Psoas muscle (tissue), 8 donors: ENCODE data around the gene SFXN3. TPM values are rescaled to one million over a fixed set of nuclear protein-coding genes. Genes with fewer than 3 reads are reported as not detected.
A peak's percentile ranks its signal among the peaks of the same experiment; 100 is the strongest.

ENCODE experiments used
- ATAC-seq, 4 donors: fragments of 200-7000 bp; cut with Tn5 transposase; one replicate each; pipeline ENCODE4 v1.9.1; 2020; ENCODE audit warnings: moderate library complexity in 3 of 4, mild to moderate bottlenecking in 2 of 4
- DNase-seq, 2 donors: peaks; one replicate each; pipeline ENCODE4 v3.0.0-alpha.2; 2020
- H3K27ac ChIP-seq: fragments of 200-600 bp; one replicate; pipeline ENCODE4 v1.8.0; 2022
- H3K27me3 ChIP-seq, 3 donors: fragments of 200-600 bp in 1 of 3; one replicate each; pipeline versions ENCODE4 v1.6.1 to v1.8.0; 2013 to 2022; ENCODE audit warnings: low read length in 2 of 3, mild to moderate bottlenecking in 2 of 3, moderate library complexity in 1 of 3; ENCODE audit not compliant: insufficient read depth in 3 of 3
- H3K36me3 ChIP-seq, 2 donors: fragments of 200-600 bp in 1 of 2; one replicate each; pipeline versions ENCODE4 v1.6.1 to v1.8.0; 2013 to 2022; ENCODE audit warnings: low read depth in 1 of 2, mild to moderate bottlenecking in 1 of 2, moderate library complexity in 1 of 2; ENCODE audit not compliant: insufficient read depth in 1 of 2
- H3K4me1 ChIP-seq: fragments of 200-600 bp; one replicate; pipeline ENCODE4 v1.8.0; 2022
- H3K4me3 ChIP-seq: fragments of 200-600 bp; one replicate; pipeline ENCODE4 v1.8.0; 2022; ENCODE audit warnings: mild to moderate bottlenecking
- H3K9me3 ChIP-seq: fragments of 200-600 bp; one replicate; pipeline ENCODE4 v1.8.0; 2022
- CTCF ChIP-seq: fragments of 200-600 bp; IDR thresholded peaks from one replicate; pipeline ENCODE4 v1.8.0; 2022; ENCODE audit warnings: antibody characterized with exemption
- WGBS, 3 donors: extraction: QIAGEN DNeasy Blood & Tissue Kit; methylation state at CpG; one replicate each; pipeline versions ENCODE4 v1.1.6 to v1.1.7; 2013; 5-methylcytosine and 5-hydroxymethylcytosine counted together
- intact Hi-C, 2 donors: fragments of 100-400 bp; cut with DNase I; formaldehyde crosslinking; loops; one replicate each; pipeline versions ENCODE4 v1.11.0 to v1.14.2; 2022
- polyA plus RNA-seq, 3 donors: library from polyadenylated mRNA; stranded (reverse); fragments of 200-250 nt; gene quantifications; one replicate each; pipeline ENCODE4 v1.2.3, GENCODE V29; 2013
- total RNA-seq, 4 donors: library from RNA; stranded (reverse); fragmentation: NEBNext Ultra II Directional in 2 of 4; extraction: Animal tissue kit (Norgen Biotek cat#: 25700) in 2 of 4; gene quantifications; one replicate each; pipeline versions ENCODE4 v1.2.1 to v1.2.4, GENCODE V29; 2021 to 2023
- donor health status: healthy with polysubstance abuse.
- donor health status: DM: no; HTN: no; CAD: no; lungs with moderate emphysema.
- donor health status: Bipolar disorder and iron deficiency.
- donor health status: healthy.
- donor health status: DM: yes; HTN: yes; CAD: no.
- donor health status: DM: no; HTN: no; CAD: no.
- donor health status: DM: no; HTN: no; CAD: no.
- donor health status: DM: yes; HTN: yes; CAD: no.

Gene SFXN3
- total and polyA plus RNA-seq, 7 donors = 3.2 to 7.0 (median 4.9) TPM

GRCh38 chr10:101050208-101051069 lies 19.4 kb downstream of the SFXN3 start:
- DNase-seq (peak; percentile 72 to 79), ATAC-seq (peak; percentile 68 to 80 (median 70))
- no peaks in the 10 kb centered on the region for H3K36me3 ChIP-seq
- TF ChIP-seq CTCF = peak; percentile 72
- H3K9me3 ChIP-seq = no peaks in the 10 kb centered on the region
- peak overlapping the region; percentile 50 for H3K4me3 ChIP-seq
- peaks cover 9% of the 10 kb centered on the region for H3K4me1 ChIP-seq
- no peak overlapping the region for H3K27ac ChIP-seq
- WGBS, 3 donors = 14 to 17% (median 16%) methylated on average over 37 to 42 of the region's 42 CpGs
- H3K27me3 ChIP-seq = peaks cover 0 to 49% (median 9%) of the 10 kb centered on the region in 3 donors
- intact Hi-C loops = no loop called here

- no peak overlapping the region for H3K4me3 ChIP-seq
- 46 to 59% (median 54%) methylated on average over 3 of the region's 3 CpGs for WGBS, 3 donors
- ATAC-seq (peak; percentile 91 to 96 (median 94)), DNase-seq (peak; percentile 46 to 58)
- no peak for TF ChIP-seq CTCF
- no peaks in the 10 kb centered on the region for H3K9me3 ChIP-seq
- intact Hi-C loops = no loop called here
- H3K36me3 ChIP-seq = no peaks in the 10 kb centered on the region
- H3K27me3 ChIP-seq = peaks cover 0 to 37% (median 9%) of the 10 kb centered on the region in 3 donors
- peaks cover 9% of the 10 kb centered on the region for H3K4me1 ChIP-seq
- H3K27ac ChIP-seq = peak overlapping the region; percentile 27
Measured at GRCh38 chr10:101052285-101052684, 21.3 kb downstream of the SFXN3 start.

GRCh38 chr10:101053516-101053915 lies 22.5 kb downstream of the SFXN3 start:
- intact Hi-C loops = no loop called here

GRCh38 chr10:101054351-101054750 lies 23.3 kb downstream of the SFXN3 start:
- intact Hi-C loops = no loop called here
- DNase-seq (no peak), ATAC-seq (no peak)
- Histone ChIP-seq H3K4me3 (no peak overlapping the region), H3K4me1 (peaks cover 9% of the 10 kb centered on the region), H3K36me3 (no peaks in the 10 kb centered on the region), H3K27me3 (peaks cover 0 to 16% (median 4%) of the 10 kb centered on the region in 3 donors), H3K27ac (no peak overlapping the region), H3K9me3 (no peaks in the 10 kb centered on the region)
- WGBS, 3 donors = 89 to 100% (median 92%) methylated on average over 1 of the region's 1 CpG
- no peak for TF ChIP-seq CTCF

More at GRCh38 chr10:101053516-101053915, 22.5 kb downstream of the SFXN3 start:
- Histone ChIP-seq H3K9me3 (no peaks in the 10 kb centered on the region), H3K4me3 (no peak overlapping the region), H3K4me1 (peaks cover 9% of the 10 kb centered on the region), H3K27ac (no peak overlapping the region), H3K36me3 (no peaks in the 10 kb centered on the region), H3K27me3 (peaks cover 0 to 24% (median 6%) of the 10 kb centered on the region in 3 donors)
- no peak for ATAC-seq
- DNase-seq = no peak
- no peak for TF ChIP-seq CTCF
